Stomach (tissue), 9 donors: ENCODE data around the gene HOXD4. TPM values are rescaled to one million over a fixed set of nuclear protein-coding genes. Genes with fewer than 3 reads are reported as not detected.

Experiments used
- DNase-seq, 2 donors: peaks; one replicate each; pipeline versions ENCODE4 v3.0.0 to v3.0.0-alpha.2; 2013 to 2019
- H3K27ac ChIP-seq, 5 donors: fragments of 200-600 bp in 4 of 5; sonication (generic) in 4 of 5; one replicate each; pipeline ENCODE4 v1.5.1; 2013 to 2019; ENCODE audit warnings: mild to moderate bottlenecking in 1 of 5, moderate library complexity in 1 of 5
- H3K27me3 ChIP-seq, 3 donors: fragments of 200-600 bp; sonication (generic); one replicate each; pipeline ENCODE4 v1.5.1; 2017 to 2019; ENCODE audit warnings: mixed run types in 1 of 3
- H3K36me3 ChIP-seq, 4 donors: fragments of 200-600 bp; sonication (generic); 1 replicate in 3 of 4; 2 replicates in 1 of 4; pipeline ENCODE4 v1.5.1; 2016 to 2019
- H3K4me1 ChIP-seq, 4 donors: fragments of 200-600 bp; sonication (generic); one replicate each; pipeline ENCODE4 v1.5.1; 2016 to 2019
- H3K4me3 ChIP-seq, 4 donors: fragments of 200-600 bp; sonication (generic) in 3 of 4; one replicate each; pipeline ENCODE4 v1.5.1; 2016 to 2019; ENCODE audit warnings: mild to moderate bottlenecking in 1 of 4
- H3K9me3 ChIP-seq, 4 donors: fragments of 200-600 bp; sonication (generic); one replicate each; pipeline ENCODE4 v1.5.1; 2016 to 2019
- CTCF ChIP-seq, 7 experiments: fragments of 450-650 bp in 4 of 7; fragments of 200-600 bp in 3 of 7; sonication (generic) in 3 of 7; IDR thresholded peaks; one replicate each; pipeline ENCODE4 v1.5.1; 2016 to 2019; ENCODE audit warnings: antibody characterized with exemption in 7 of 7, control low read depth in 2 of 7, mild to moderate bottlenecking in 1 of 7
- EP300 ChIP-seq: sonication (generic); formaldehyde crosslinking; IDR thresholded peaks from one replicate; pipeline ENCODE4 v1.6.1; 2017; ENCODE audit warnings: antibody characterized with exemption
- POLR2A ChIP-seq, 4 donors: fragments of 450-650 bp; IDR thresholded peaks; one replicate each; pipeline ENCODE4 v1.6.1; 2016; ENCODE audit warnings: antibody characterized with exemption in 4 of 4, control low read depth in 2 of 4, mild to moderate bottlenecking in 1 of 4, moderate library complexity in 1 of 4
- POLR2AphosphoS5 ChIP-seq, 3 donors: sonication (generic); formaldehyde crosslinking; IDR thresholded peaks; one replicate each; pipeline ENCODE4 v1.6.1; 2016; ENCODE audit warnings: antibody characterized with exemption in 3 of 3
- WGBS, 5 donors: extraction: QIAGEN DNeasy Blood & Tissue Kit in 3 of 5; methylation state at CpG; one replicate each; pipeline versions ENCODE4 v1.1.5 to v1.1.7; 2013 to 2018; 5-methylcytosine and 5-hydroxymethylcytosine counted together
- intact Hi-C: fragments of 100-400 bp; cut with DNase I; formaldehyde crosslinking; loops from one replicate; pipeline ENCODE4 v1.15.1; 2023; ENCODE audit warnings: low total_unique reads
- polyA plus RNA-seq, 3 donors: library from polyadenylated mRNA; stranded (reverse); fragments of 200-250 nt; gene quantifications; one replicate each; pipeline ENCODE4 v1.2.3, GENCODE V29; 2013
- total RNA-seq, 5 donors: library from RNA; depleted of rRNA; stranded (reverse); fragments of >200 nt; gene quantifications; one replicate each; pipeline versions ENCODE4 v1.1.0 to v1.2.3, GENCODE V29; 2014 to 2016
- donor health status: healthy with polysubstance abuse.
- donor health status: Bipolar disorder and iron deficiency.
- donor health status: healthy.

Gene HOXD4
- total and polyA plus RNA-seq, 8 donors: 0.25 to 9.6 (median 1.6) TPM; not detected in 4

DNA sequence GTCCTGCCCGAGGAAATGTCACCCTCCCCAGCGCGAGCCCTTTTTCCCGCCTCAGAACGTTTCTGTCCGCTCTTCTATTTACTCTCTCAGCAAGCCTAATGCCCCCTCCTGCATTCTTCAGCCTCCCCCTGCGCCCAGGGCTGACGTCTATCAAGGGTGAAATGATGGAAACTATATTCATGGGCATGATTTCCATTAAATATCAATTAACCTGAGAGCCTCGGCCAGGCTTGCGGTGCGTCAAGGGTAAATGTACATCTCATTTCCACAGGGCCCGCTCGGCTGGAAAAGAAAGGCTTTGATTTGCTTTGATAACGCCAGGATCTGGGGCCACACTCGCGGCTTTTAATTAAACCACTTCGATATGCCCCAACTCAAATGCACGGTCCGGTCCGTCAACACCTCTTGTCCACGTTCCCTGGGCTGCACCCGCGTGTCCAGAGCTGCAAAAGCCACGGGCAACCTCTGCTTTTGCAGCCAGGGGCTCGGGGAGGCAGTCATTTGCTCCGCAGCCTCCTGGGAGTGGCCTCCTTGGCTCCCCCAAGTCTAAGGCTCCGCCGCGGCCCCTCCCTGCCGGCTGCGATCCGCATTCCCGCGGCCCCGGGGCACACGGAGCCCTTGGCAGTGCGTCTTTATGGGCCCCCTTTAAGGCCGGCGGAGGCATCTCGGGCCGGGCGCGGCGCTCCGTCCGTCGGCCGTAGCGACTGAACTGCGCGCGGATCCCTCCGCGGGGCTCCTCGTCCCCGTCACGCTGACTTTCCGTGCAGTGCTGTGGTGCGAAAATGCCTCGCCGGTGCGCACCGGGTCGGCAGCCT lies 22.2 kb upstream of the HOXD4 start, which contains the start of gene HOXD8:
HOXD8 (plus strand) TSS at position 724 of the 815 bp plus-strand sequence. CDS start 662 bp downstream, outside the sequence.
- H3K27ac ChIP-seq: peak within 1 kb of the TSS; percentile 42 to 80 (median 76)
- peak in 2 of 3 donors; percentile 9 to 38 for TF ChIP-seq POLR2AphosphoS5 (IDR thresholded peaks at IDR 0.05)
- TF ChIP-seq POLR2A (IDR thresholded peaks at IDR 0.05): no peak
- TF ChIP-seq EP300: no peak
- TF ChIP-seq CTCF (IDR thresholded peaks at IDR 0.05): no peak
- no peaks in the 10 kb centered on the region for H3K36me3 ChIP-seq
- DNase-seq: peak in 1 of 2 donors; percentile 85
- peaks cover 0 to 25% (median 2%) of the 10 kb centered on the region in 4 donors for H3K9me3 ChIP-seq
- peak within 1 kb of the TSS; percentile 35 to 49 (median 46) for H3K4me3 ChIP-seq
- peaks cover 58 to 100% (median 93%) of the 10 kb centered on the region in 3 donors for H3K27me3 ChIP-seq
- peaks cover 16 to 45% (median 31%) of the 10 kb centered on the region in 4 donors for H3K4me1 ChIP-seq
- WGBS, 5 donors: 4 to 8% (median 5%) methylated on average over 25 to 64 of the region's 64 CpGs
- intact Hi-C loops: loop anchor here (5.0 to 10.0 kb wide), 2 partner anchors 526 to 1018 kb away; no protein-coding TSS in a partner anchor

DNA sequence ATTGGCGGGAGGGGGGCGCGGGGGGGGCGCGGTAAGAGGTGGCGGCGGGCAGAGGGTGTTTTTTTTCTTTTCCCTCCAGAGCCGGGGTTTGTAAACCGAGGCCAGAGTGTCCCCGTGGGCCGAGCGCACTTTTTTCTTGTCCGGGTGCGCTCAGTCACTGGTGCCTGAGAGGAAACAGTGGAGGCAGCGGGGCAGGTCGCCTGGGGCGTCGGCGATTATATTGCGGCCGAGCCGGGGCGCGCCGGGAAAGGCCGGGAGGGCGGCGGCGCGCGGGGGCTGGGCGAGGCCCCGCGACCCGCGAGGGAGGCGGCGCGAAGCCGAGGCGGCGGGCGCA lies 21.6 kb upstream of the HOXD4 start:
- DNase-seq: no peak
- no peak for TF ChIP-seq EP300
- no peak for TF ChIP-seq POLR2A (IDR thresholded peaks at IDR 0.05)
- no peak for TF ChIP-seq POLR2AphosphoS5 (IDR thresholded peaks at IDR 0.05)
- no peak for TF ChIP-seq CTCF (IDR thresholded peaks at IDR 0.05)
- H3K27ac ChIP-seq: peak overlapping the region; percentile 25 to 80 (median 76)
- intact Hi-C loops: loop anchor here (5.0 to 10.0 kb wide), 2 partner anchors 525 to 1018 kb away; no protein-coding TSS in a partner anchor
- H3K36me3 ChIP-seq: no peaks in the 10 kb centered on the region
- H3K4me1 ChIP-seq: peaks cover 16 to 45% (median 31%) of the 10 kb centered on the region in 4 donors
- peak overlapping the region; percentile 35 to 49 (median 46) for H3K4me3 ChIP-seq
- H3K27me3 ChIP-seq: peaks cover 53 to 100% (median 93%) of the 10 kb centered on the region in 3 donors
- peaks cover 0 to 25% (median 2%) of the 10 kb centered on the region in 4 donors for H3K9me3 ChIP-seq
- 2 to 7% (median 5%) methylated on average over 31 to 43 of the region's 43 CpGs for WGBS, 5 donors

GRCh38 chr2:176130147-176130956 lies 21.0 kb upstream of the HOXD4 start:
- 2 to 9% (median 8%) methylated on average over 26 to 100 of the region's 100 CpGs for WGBS, 5 donors
- peaks cover 0 to 25% (median 2%) of the 10 kb centered on the region in 4 donors for H3K9me3 ChIP-seq
- peak overlapping the region; percentile 35 to 49 (median 46) for H3K4me3 ChIP-seq
- DNase-seq: peak in 1 of 2 donors; percentile 74
- no peaks in the 10 kb centered on the region for H3K36me3 ChIP-seq
- TF ChIP-seq POLR2AphosphoS5 (IDR thresholded peaks at IDR 0.05) (no peak), POLR2A (IDR thresholded peaks at IDR 0.05) (no peak), CTCF (IDR thresholded peaks at IDR 0.05) (no peak), EP300 (no peak)
- H3K27ac ChIP-seq: peak overlapping the region; percentile 42 to 80 (median 75)
- peaks cover 52 to 100% (median 93%) of the 10 kb centered on the region in 3 donors for H3K27me3 ChIP-seq
- intact Hi-C loops: no loop called here
- H3K4me1 ChIP-seq: peaks cover 16 to 45% (median 31%) of the 10 kb centered on the region in 4 donors
